Vagina (tissue), 2 donors: ENCODE measurements around the gene ST3GAL5.

Experiments used
- CTCF ChIP-seq, 3 experiments: fragments of 450-650 bp in 2 of 3; fragments of 200-600 bp in 1 of 3; sonication (generic) in 1 of 3; IDR thresholded peaks; one replicate each; pipeline ENCODE4 v1.5.1; 2017 to 2019; ENCODE audit warnings: antibody characterized with exemption in 3 of 3, mild to moderate bottlenecking in 2 of 3, moderate library complexity in 2 of 3
- POLR2A ChIP-seq, 2 donors: fragments of 450-650 bp; IDR thresholded peaks; one replicate each; pipeline ENCODE4 v1.6.1; 2017; ENCODE audit warnings: antibody characterized with exemption in 2 of 2, mild to moderate bottlenecking in 2 of 2, moderate library complexity in 2 of 2
- POLR2AphosphoS5 ChIP-seq, 2 donors: sonication (generic); formaldehyde crosslinking; IDR thresholded peaks; one replicate each; pipeline ENCODE4 v1.9.0; 2017; ENCODE audit warnings: antibody characterized with exemption in 2 of 2, mild to moderate bottlenecking in 2 of 2, low read depth in 1 of 2; ENCODE audit not compliant: insufficient read depth in 1 of 2

- TF ChIP-seq CTCF (IDR thresholded peaks at IDR 0.05) = no peak
- no peak for TF ChIP-seq POLR2A (IDR thresholded peaks at IDR 0.05)
- TF ChIP-seq POLR2AphosphoS5 (IDR thresholded peaks at IDR 0.05; ENCODE audit: insufficient read depth in 1 of 2, low read depth in 1 of 2) = no peak
These were observed 96.9 kb downstream of the ST3GAL5 start for GRCh38 chr2:85791704-85792565.
